NCI-H2081 (cell line): ENCODE data around the gene TMEM106C.

Source experiments
- DNase-seq, 2 experiments: peaks; one replicate each; lab custom pipeline; 2025; lab: John Stamatoyannopoulos, UW

The TMEM106C gene

GRCh38 chr12:48016373-48017020 lies 53.1 kb downstream of the TMEM106C start:
- DNase-seq: no peak

GRCh38 chr12:48017496-48017895 lies 54.1 kb downstream of the TMEM106C start:
- DNase-seq: no peak

- DNase-seq: no peak
Measured at GRCh38 chr12:48017921-48018617, 54.7 kb downstream of the TMEM106C start.
